ENCODE results near the gene RAB40C. TPM values are rescaled to one million over a fixed set of nuclear protein-coding genes. Genes with fewer than 3 reads are reported as not detected.

The RAB40C gene
- total RNA-seq, 1 experiment from 2014 or later, result 30.7 TPM

- in situ Hi-C loops (cut with HindIII; ENCODE audit: low pct_unique_long_range_greater_than_20kb, low sequenced_read_pairs) (no loop called here), intact Hi-C loops (cut with micrococcal nuclease; ENCODE audit: unreplicated experiment) (no loop called here)
- Histone ChIP-seq H3K27ac (ENCODE audit: low read length) (no peak overlapping the region), H3K9me3 (ENCODE audit: control insufficient read depth, insufficient read depth, low read depth, low read length) (no peaks in the 10 kb centered on the region), H3K4me3 (ENCODE audit: low read depth in 2 of 2, low read length in 2 of 2) (no peak overlapping the region), H3K36me3 (ENCODE audit: control insufficient read depth, insufficient read depth, low read length) (no peaks in the 10 kb centered on the region), H3K4me1 (ENCODE audit: control insufficient read depth, insufficient read depth, low read length) (peaks cover 40% of the 10 kb centered on the region), H3K27me3 (ENCODE audit: control insufficient read depth, insufficient read depth, low read length) (no peaks in the 10 kb centered on the region)
- DNase-seq (ENCODE audit: low read depth, low spot score), result no peak
- CTCF ChIA-PET, result no interaction called here
- POLR2A ChIA-PET, result no interaction called here
- TF ChIP-seq TCF7L2 (IDR thresholded peaks at IDR 0.05; ENCODE audit: low read depth, low read length) (no peak), SIN3A (IDR thresholded peaks at IDR 0.05; ENCODE audit: borderline replicate concordance, insufficient read depth, low read depth, low read length) (no peak), POLR2AphosphoS5 (IDR thresholded peaks at IDR 0.05; ENCODE audit: low read depth, low read length) (no peak), CTCF (IDR thresholded peaks at IDR 0.05) (no peak), REST (IDR thresholded peaks at IDR 0.05; ENCODE audit: insufficient read depth in 1 of 2, low read depth in 2 of 2, low read length in 1 of 2) (no peak)
- BruUV-seq (replicated peaks), result no TSS peak
- ATAC-seq, result no peak
Measured at GRCh38 chr16:631808-632358, 42.0 kb downstream of the RAB40C start.

- intact Hi-C loops (cut with micrococcal nuclease; ENCODE audit: unreplicated experiment) (no loop called here), in situ Hi-C loops (cut with HindIII; ENCODE audit: low pct_unique_long_range_greater_than_20kb, low sequenced_read_pairs) (no loop called here)
- Histone ChIP-seq H3K9me3 (ENCODE audit: control insufficient read depth, insufficient read depth, low read depth, low read length) (no peaks in the 10 kb centered on the region), H3K4me1 (ENCODE audit: control insufficient read depth, insufficient read depth, low read length) (peaks cover 37% of the 10 kb centered on the region), H3K27ac (ENCODE audit: low read length) (no peak overlapping the region), H3K36me3 (ENCODE audit: control insufficient read depth, insufficient read depth, low read length) (no peaks in the 10 kb centered on the region), H3K4me3 (ENCODE audit: low read depth in 2 of 2, low read length in 2 of 2) (no peak overlapping the region), H3K27me3 (ENCODE audit: control insufficient read depth, insufficient read depth, low read length) (no peaks in the 10 kb centered on the region)
- DNase-seq (ENCODE audit: low read depth, low spot score) (no peak), ATAC-seq (no peak)
- ChIA-PET CTCF (no interaction called here), POLR2A (no interaction called here)
- BruUV-seq (replicated peaks), result no TSS peak
- no peak for TF ChIP-seq REST (IDR thresholded peaks at IDR 0.05; ENCODE audit: insufficient read depth in 1 of 2, low read depth in 2 of 2, low read length in 1 of 2)
- no peak for TF ChIP-seq TCF7L2 (IDR thresholded peaks at IDR 0.05; ENCODE audit: low read depth, low read length)
- no peak for TF ChIP-seq POLR2AphosphoS5 (IDR thresholded peaks at IDR 0.05; ENCODE audit: low read depth, low read length)
- TF ChIP-seq CTCF (IDR thresholded peaks at IDR 0.05), result no peak
- TF ChIP-seq SIN3A (IDR thresholded peaks at IDR 0.05; ENCODE audit: borderline replicate concordance, insufficient read depth, low read depth, low read length), result no peak
Measured at GRCh38 chr16:632486-633335, 42.8 kb downstream of the RAB40C start.
